HG02763 (cell line): ENCODE measurements around the gene SRSF7.
"Not testable (repeated sequence)": the region's sequence is repeated elsewhere in the genome, so short reads cannot be mapped to it uniquely, and the experiment has no call there.

Experiments used
- ATAC-seq: cut with Tn5 transposase; IDR thresholded peaks from one replicate; pipeline ENCODE4 v1.9.1; 2021; ENCODE audit warnings: mild to moderate bottlenecking, moderate library complexity; ENCODE audit not compliant: unreplicated experiment

Gene SRSF7

DNA sequence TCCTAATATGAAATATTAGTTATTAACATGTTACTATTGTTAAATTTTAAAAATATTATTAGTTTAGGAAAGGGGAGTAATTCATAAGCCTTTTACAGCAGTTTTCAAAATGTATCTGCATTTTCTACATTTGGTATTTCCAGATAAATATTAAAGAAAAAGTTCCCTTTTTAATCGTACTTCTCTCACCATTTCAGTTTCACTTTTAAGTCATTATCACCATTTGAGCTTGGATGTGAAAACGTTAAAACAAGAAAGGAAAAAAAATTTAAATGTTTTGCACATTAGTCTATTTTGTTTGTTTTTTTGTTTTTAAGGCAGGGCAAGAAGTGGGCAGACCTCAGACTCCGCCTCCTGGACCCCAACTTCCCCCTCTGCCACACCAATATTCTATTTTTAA, 3.3 kb upstream of the SRSF7 start:
- no peak for ATAC-seq

DNA sequence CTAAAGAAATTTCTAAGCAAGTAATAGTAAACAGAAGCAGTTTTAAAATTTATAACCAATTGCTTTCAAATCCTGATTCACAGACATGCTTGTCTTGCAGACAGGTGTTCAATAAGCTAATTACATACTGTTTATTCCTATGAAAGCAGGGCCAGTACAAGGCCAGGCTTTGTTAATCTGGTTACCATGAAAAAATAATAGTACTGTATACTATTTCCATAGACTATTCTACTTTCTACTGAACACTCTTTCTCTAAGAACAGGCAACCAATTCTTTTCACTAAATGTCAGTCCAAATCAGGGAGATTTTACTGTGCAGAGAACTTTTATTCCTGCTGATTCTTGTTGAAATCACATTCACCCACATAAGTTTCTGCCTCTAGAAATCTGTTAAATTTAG, 2.9 kb upstream of the SRSF7 start:
- no peak for ATAC-seq

DNA sequence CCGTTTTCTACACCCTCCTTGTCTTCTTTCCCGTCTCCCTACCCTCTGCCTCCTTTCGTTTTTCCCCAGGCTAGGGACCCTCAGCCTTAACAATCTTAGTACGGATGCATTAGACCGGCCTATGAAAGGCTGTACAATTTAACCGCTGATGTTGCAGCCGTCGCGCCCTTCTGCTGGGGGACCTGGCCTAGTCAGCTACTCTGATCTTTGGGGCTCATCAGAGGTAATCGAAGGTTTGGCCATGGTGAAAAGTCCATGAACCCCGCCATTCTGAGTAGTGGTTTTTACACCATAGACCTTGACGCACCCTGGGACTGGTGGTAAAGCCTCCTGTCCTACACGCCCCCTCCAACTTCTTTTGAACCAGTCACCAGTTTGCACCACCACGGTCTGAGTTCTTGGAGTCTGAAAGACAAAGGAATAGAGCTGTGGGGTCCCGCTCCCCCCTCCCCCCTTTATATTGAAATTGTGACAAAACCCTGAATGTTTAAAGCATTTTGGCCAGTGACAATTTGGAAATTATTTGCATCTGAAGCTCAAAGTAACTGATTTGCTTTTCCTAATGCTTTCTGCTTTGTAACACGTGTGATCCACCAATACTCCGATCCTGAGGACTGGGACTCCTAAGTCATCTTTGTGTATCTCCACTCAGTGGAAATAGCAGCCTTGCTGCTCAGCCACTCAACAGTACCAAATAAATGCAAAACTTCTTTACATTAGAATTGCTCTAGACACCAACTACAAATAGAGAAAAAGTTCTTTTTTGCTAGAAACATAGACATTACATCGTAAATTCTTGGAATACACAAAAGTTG, 642 bp upstream of the SRSF7 start:
- no peak for ATAC-seq

DNA sequence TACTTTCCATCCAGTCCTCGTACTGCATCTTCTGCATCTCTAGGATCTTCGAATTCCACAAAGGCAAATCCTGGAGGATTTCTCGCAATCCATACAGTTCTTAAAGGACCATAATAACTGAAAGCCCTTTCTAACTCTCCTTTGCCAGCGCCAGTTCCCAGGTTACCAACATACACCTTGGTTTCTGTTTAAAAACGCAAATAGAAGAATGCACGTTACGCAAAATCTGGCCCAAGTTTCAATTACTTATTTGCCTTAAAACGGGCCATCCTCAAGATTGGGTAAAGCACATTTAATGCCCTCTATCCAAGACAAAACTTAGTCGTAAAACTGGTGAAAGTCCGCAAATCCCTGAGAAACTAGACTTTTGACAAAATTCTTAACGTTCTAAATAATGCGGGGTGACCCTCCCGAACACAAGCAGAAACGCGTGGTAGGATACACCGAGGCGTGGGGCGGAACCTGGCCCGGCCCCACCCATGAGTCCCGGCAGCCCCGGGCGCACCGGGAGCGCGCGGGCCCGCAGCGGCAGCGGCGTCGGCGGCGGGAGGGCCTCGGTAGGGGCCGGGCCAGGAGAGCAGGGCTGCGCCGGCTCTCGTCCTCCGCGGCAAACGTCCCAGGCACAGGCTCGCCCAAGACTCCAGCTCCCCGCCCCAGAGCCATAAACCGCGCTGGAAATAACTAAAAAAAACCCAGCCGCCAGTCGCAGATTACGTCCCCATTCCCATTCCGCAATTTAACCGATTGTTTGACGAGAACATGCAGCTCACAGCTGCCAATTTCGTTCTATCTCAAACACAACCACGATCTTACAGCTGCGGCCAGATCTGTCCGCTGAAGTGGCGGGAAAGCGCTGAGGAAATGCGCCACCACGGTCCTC, 910 bp downstream of the SRSF7 start:
- peak; percentile 42 for ATAC-seq

DNA sequence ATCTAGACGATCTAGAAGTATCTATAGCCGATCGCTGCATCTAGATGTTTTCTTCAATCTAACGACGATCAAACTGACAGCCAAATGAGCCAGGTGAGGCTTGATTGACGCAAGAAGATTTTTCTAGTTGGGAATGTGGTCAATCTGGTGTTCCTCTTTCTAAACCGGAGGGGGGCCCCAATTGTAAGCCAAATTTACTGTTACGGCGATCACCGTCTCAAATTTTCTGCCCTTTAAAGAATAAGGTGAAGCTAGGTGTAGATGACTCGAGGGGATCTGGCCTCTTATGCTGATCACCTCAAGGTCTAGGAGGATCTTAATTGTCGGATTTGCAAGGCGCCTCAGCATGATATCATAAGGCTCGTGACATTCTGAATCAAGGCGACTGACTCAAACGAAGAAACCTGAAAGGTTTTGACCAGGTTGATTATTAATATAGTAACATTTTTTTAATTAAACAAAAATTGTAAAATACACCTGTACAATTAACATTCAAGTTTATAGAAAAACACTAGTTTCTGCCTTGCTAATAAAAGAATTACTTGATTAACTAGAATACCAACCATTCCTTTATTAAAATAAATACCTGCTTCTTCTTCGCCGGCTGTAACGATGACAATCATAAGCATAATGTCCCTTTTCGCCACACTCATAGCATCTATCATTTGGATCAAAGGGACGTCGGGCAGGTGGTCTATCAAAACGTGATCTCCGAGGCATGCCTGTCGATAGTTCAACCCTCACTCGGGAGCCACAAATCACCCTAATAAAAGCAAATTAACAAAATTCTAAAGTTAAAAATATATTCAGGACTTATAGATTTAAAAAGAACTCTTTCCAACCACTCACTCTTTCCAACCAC, 2.0 kb downstream of the SRSF7 start:
- ATAC-seq: no peak

GRCh38 chr2:38748391-38748790, 2.8 kb downstream of the SRSF7 start:
- ATAC-seq: no peak

- ATAC-seq: no peak
Observed at GRCh38 chr2:38747819-38748218, 3.3 kb downstream of the SRSF7 start.

GRCh38 chr2:38747007-38747424, 4.1 kb downstream of the SRSF7 start:
- ATAC-seq: no peak

GRCh38 chr2:38745267-38745666, 5.9 kb downstream of the SRSF7 start:
- ATAC-seq: no peak

DNA sequence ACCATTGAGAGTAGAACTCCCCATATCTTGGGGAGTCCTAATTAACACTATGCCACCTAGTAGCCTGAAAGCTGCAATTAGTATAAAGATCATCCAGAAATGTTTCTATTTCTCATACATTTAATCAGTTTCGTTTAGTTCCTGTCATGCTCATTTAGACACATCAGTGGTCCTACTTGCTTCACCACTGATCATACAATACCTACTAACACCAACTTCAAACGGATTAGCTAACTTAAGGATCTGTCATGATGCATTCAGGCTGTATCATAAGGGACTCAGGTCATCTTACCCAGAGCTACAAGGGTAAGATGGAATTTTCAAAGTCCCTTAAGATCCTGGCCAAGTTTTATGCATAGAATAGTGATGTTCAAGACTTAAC, 6.8 kb downstream of the SRSF7 start:
- ATAC-seq: no peak

DNA sequence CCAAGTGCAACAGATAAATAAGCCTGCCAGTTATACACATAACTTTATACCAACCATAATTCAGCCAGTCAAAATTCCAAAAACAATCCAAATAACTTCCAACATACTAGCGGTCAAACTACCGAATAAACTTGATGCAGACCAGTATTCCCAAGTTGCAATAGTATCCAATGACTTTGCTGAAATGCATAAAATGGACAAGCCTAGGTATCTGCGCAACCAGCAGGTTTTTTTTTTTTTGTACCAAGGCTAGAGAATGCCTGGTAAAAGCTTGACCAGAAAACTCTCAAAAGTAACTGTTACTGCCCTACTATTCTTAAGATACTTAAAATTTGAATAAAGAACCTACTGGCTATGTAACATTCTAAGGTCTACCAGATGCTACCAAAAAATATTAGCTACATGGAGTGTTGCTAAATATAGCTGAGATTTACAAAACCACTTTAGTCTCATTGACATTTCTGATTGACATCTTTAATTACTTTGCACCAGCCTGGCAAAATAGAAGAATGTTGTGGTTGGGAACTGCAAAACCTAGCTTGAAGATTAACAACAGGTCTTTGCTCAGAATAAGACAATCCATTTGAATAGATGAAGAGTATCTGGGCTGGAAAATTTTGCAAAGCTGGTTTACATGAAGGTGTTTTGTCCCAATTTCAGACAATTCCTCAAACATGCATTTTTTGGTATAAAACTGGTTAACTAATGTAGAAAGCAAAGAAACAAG, 7.3 kb downstream of the SRSF7 start:
- no peak for ATAC-seq

GRCh38 chr2:38742797-38743559, 8.2 kb downstream of the SRSF7 start:
- no peak for ATAC-seq

DNA sequence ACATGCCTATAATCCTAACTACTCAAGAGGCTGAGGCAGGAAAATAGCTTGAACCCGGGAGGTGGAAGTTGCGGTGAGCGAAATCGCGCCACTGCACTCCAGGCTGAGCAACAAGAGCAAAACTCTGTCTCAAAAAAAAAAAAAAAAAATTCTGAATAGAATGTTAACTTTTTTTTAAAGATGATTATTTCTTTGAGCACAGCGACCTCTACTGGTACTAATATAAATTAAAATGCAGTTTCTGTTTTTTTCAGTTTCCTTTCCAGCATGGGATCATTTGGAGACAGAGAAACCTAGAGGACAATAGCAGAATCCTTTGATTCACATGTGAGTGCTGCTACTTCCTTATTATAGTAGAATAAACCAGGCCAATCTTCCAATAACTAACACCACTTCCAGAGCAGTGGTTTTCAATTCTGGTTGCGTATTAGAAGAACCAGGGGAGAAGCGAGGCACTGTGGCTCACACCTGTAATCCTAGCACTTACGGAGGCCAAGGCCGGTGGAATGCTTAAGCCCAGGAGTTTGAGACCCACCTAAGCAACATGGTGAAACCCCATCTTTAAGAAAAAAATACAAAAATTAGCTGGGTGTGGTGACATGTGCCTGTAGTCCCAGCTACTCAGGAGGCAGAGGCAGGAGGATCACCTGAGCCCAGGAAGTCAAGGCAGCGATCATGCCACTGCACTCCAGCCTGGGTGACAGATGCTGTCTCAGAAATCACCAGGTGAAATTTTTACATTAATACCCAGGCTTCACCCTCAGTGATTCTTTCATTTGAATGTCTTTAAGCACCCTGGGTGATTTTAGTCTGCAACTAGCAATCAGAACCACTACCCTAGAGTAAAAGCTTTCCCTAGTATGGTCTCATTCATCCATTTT, 10.1 kb downstream of the SRSF7 start:
- ATAC-seq: no peak

DNA sequence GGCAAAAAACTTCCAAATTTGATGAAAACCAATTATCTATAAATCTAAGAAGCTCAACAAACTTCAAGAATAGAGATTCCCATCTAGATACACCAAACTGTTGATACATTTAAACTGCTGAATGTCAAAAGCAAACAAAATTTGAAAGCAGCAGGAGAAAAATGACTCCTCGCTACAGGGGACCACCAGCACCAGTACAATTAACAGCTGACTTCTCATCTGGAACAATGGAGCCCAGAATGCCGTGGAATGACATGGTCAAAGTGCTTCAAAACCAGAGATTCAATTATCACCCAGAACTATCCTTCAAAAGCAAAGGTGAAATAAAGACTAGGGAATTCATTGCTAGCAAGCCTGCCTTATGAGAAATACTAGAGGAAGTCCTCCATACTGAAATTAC, 11.6 kb downstream of the SRSF7 start:
- ATAC-seq: no peak

DNA sequence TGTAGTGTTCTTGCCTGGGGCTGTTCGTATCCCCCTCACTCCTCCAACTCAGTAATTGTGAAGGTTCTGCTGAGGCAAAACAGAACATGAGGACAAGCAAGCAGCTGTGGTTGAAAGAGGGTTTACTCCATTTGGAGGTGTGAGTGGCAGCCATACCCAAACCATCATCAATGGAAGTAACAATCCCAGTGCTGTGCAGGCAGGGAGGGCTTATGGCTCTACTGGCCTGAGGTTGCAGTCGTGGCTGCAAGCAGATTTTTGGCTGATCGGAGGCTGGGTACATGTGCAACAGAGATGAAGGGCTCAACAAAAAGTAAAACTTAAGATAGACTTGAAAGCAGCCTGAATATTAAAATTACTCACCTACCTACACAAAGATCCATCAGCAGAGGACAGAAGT, 13.2 kb downstream of the SRSF7 start:
- no peak for ATAC-seq

- not testable (repeated sequence) for ATAC-seq
Observed at GRCh38 chr2:38737000-38737698, 14.0 kb downstream of the SRSF7 start.

- no peak for ATAC-seq
Observed at GRCh38 chr2:38735999-38736320, 15.2 kb downstream of the SRSF7 start.

DNA sequence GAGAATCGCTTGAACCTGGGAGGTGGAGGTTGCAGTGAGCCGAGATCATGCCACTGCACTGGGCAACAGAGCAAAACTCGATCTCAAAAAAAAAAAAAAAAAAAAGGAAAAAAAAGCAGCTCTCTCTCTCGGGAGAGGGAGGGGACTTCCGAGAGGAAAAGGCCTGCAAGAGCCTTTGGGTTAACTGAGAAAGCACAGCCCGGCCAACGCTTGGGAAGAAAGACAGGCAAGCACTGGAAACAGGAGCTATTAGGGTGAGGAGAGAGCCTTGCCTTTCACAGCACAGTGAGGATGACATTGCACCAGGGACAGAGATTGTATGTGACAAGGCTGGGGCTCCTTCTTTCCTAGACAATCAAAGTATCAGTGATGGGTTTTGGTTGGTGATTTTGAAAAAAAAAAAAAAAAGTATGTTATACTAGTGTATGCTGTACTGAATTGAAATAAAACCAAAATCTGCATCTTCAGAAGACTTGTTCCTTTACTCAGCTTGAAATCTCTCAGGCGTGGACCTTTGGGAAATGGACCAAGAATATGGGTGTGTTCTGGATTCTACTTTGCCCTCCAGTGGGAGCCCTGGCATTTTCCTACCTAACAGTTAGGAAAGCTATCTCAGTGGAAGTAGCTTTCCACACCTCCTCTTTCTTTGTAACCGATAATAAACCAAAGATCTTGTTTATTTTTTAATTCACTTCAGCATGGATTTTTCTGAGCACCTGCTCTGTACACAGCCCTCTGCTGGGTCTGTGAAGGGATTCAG, 16.7 kb downstream of the SRSF7 start:
- ATAC-seq: no peak
